Tibial nerve (tissue), 4 donors: Measurements from ENCODE around the gene CABLES2. TPM values are rescaled to one million over a fixed set of nuclear protein-coding genes. Genes with fewer than 3 reads are reported as not detected.

Experiments used
- DNase-seq, 2 donors: peaks; one replicate each; pipeline ENCODE4 v3.0.0-alpha.2; 2019; ENCODE audit warnings: low spot score in 2 of 2
- H3K27ac ChIP-seq, 4 donors: fragments of 200-600 bp; sonication (generic) in 3 of 4; one replicate each; pipeline ENCODE4 v1.5.1; 2017 to 2019; ENCODE audit warnings: mild to moderate bottlenecking in 1 of 4
- H3K27me3 ChIP-seq, 2 donors: fragments of 200-600 bp; sonication (generic) in 1 of 2; one replicate each; pipeline versions ENCODE4 v1.5.1 to v1.6.0; 2017 to 2019
- H3K36me3 ChIP-seq, 3 donors: fragments of 200-600 bp; sonication (generic); one replicate each; pipeline ENCODE4 v1.5.1; 2018 to 2019
- H3K4me1 ChIP-seq, 4 donors: fragments of 200-600 bp; sonication (generic) in 3 of 4; one replicate each; pipeline ENCODE4 v1.5.1; 2017 to 2019
- H3K4me3 ChIP-seq, 4 donors: fragments of 200-600 bp; sonication (generic) in 3 of 4; one replicate each; pipeline ENCODE4 v1.5.1; 2017 to 2019; ENCODE audit warnings: mild to moderate bottlenecking in 1 of 4, moderate library complexity in 1 of 4
- H3K9me3 ChIP-seq, 4 donors: fragments of 200-600 bp; sonication (generic) in 3 of 4; one replicate each; pipeline ENCODE4 v1.5.1; 2017 to 2019
- EP300 ChIP-seq, 2 donors: sonication (generic); formaldehyde crosslinking; IDR thresholded peaks; one replicate each; pipeline ENCODE4 v1.6.1; 2017; ENCODE audit warnings: antibody characterized with exemption in 2 of 2, mild to moderate bottlenecking in 1 of 2
- POLR2A ChIP-seq, 2 donors: fragments of 450-650 bp; IDR thresholded peaks; one replicate each; pipeline ENCODE4 v1.6.1; 2017; ENCODE audit warnings: antibody characterized with exemption in 2 of 2, mild to moderate bottlenecking in 2 of 2, moderate library complexity in 2 of 2
- WGBS, 2 donors: methylation state at CpG; one replicate each; pipeline ENCODE4 v1.1.5; 2018; 5-methylcytosine and 5-hydroxymethylcytosine counted together
- total RNA-seq, 4 donors: library from RNA; depleted of rRNA; stranded (reverse); fragments of >200 nt; gene quantifications; one replicate each; pipeline ENCODE4 v1.1.0, GENCODE V29; 2016
- TF ChIP-seq, protein P1 (sequence below), 5 experiments: fragments of 200-600 bp in 3 of 5; fragments of 450-650 bp in 2 of 5; sonication (generic) in 3 of 5; IDR thresholded peaks; one replicate each; pipeline ENCODE4 v1.5.1; 2016 to 2019; ENCODE audit warnings: antibody characterized with exemption in 5 of 5, mild to moderate bottlenecking in 3 of 5, moderate library complexity in 2 of 5

Gene CABLES2
- total RNA-seq, 4 donors from 2014 or later, result 1.1 to 9.9 (median 6.2) TPM

- Histone ChIP-seq H3K4me1 (peaks cover 0 to 7% (median 0%) of the 10 kb centered on the region in 4 donors), H3K27ac (no peak overlapping the region), H3K9me3 (no peaks in the 10 kb centered on the region), H3K4me3 (no peak overlapping the region), H3K36me3 (no peaks in the 10 kb centered on the region), H3K27me3 (peaks cover 0 to 58% of the 10 kb centered on the region in 2 donors)
- no peak for DNase-seq
- 65 to 68% methylated on average over 16 to 19 of the region's 23 CpGs for WGBS, 2 donors
- TF ChIP-seq, protein P1, sequence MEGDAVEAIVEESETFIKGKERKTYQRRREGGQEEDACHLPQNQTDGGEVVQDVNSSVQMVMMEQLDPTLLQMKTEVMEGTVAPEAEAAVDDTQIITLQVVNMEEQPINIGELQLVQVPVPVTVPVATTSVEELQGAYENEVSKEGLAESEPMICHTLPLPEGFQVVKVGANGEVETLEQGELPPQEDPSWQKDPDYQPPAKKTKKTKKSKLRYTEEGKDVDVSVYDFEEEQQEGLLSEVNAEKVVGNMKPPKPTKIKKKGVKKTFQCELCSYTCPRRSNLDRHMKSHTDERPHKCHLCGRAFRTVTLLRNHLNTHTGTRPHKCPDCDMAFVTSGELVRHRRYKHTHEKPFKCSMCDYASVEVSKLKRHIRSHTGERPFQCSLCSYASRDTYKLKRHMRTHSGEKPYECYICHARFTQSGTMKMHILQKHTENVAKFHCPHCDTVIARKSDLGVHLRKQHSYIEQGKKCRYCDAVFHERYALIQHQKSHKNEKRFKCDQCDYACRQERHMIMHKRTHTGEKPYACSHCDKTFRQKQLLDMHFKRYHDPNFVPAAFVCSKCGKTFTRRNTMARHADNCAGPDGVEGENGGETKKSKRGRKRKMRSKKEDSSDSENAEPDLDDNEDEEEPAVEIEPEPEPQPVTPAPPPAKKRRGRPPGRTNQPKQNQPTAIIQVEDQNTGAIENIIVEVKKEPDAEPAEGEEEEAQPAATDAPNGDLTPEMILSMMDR (IDR thresholded peaks at IDR 0.05), result no peak
- TF ChIP-seq EP300 (IDR thresholded peaks at IDR 0.05) (no peak), POLR2A (IDR thresholded peaks at IDR 0.05) (no peak)
These were observed 22.6 kb upstream of the CABLES2 start for GRCh38 chr20:62429455-62430310.

- Histone ChIP-seq H3K27ac (no peak overlapping the region), H3K27me3 (peaks cover 0 to 62% of the 10 kb centered on the region in 2 donors), H3K4me3 (no peak overlapping the region), H3K4me1 (peaks cover 0 to 2% (median 0%) of the 10 kb centered on the region in 4 donors), H3K36me3 (no peaks in the 10 kb centered on the region), H3K9me3 (no peaks in the 10 kb centered on the region)
- 32 to 41% methylated on average over 29 to 30 of the region's 31 CpGs for WGBS, 2 donors
- TF ChIP-seq POLR2A (IDR thresholded peaks at IDR 0.05) (no peak), EP300 (IDR thresholded peaks at IDR 0.05) (no peak)
- TF ChIP-seq, protein P1 (IDR thresholded peaks at IDR 0.05), result no peak
- DNase-seq, result no peak
These were observed 21.6 kb upstream of the CABLES2 start for GRCh38 chr20:62428396-62429295.

DNA sequence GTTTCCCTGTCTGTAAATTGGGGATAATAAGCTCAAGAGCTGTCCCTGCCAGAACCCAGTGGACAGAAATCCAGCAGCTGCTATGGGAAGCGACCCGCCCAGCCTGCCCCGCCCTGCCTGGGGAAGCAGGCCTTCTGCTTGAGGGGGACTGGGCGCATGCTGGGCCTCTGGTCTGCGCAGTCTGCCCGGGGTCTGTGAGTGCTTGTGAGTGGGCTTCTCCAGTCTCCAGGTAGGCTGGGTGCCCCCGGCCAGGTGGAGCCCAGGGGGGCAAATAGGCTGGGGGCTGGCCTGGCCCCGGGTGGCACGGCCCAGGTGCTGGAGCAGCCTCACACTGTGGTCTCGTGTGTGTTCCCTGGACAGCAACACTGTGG, 20.9 kb upstream of the CABLES2 start:
- no peak for DNase-seq
- Histone ChIP-seq H3K27me3 (peaks cover 0 to 64% of the 10 kb centered on the region in 2 donors), H3K27ac (no peak overlapping the region), H3K4me1 (no peaks in the 10 kb centered on the region), H3K9me3 (no peaks in the 10 kb centered on the region), H3K4me3 (no peak overlapping the region), H3K36me3 (no peaks in the 10 kb centered on the region)
- TF ChIP-seq EP300 (IDR thresholded peaks at IDR 0.05), result no peak
- TF ChIP-seq POLR2A (IDR thresholded peaks at IDR 0.05), result no peak
- TF ChIP-seq, protein P1 (IDR thresholded peaks at IDR 0.05), result no peak
- WGBS, 2 donors, result 77 to 89% methylated on average over 8 of the region's 10 CpGs

- H3K27ac ChIP-seq, result no peak within 1 kb of the TSS
- TF ChIP-seq POLR2A (IDR thresholded peaks at IDR 0.05) (no peak), EP300 (IDR thresholded peaks at IDR 0.05) (no peak)
- TF ChIP-seq, protein P1 (IDR thresholded peaks at IDR 0.05), result no peak
- WGBS, 2 donors, result 66 to 71% methylated on average over 23 to 26 of the region's 28 CpGs
These were observed 20.3 kb upstream of the CABLES2 start, which contains the start of gene RBBP8NL for GRCh38 chr20:62427172-62428001. TSS of gene RBBP8NL (minus strand) at chr20:62427539. CDS start at chr20:62419647, 7,892 bp downstream.

More at GRCh38 chr20:62427172-62428001, 20.3 kb upstream of the CABLES2 start, which contains the start of gene RBBP8NL:
- Histone ChIP-seq H3K36me3 (no peaks in the 10 kb centered on the region), H3K4me3 (no peak within 1 kb of the TSS), H3K4me1 (no peaks in the 10 kb centered on the region), H3K27me3 (peaks cover 0 to 61% of the 10 kb centered on the region in 2 donors), H3K9me3 (no peaks in the 10 kb centered on the region)
- no peak for DNase-seq
